Measurements from ENCODE around the gene PVR.

PVR gene

DNA sequence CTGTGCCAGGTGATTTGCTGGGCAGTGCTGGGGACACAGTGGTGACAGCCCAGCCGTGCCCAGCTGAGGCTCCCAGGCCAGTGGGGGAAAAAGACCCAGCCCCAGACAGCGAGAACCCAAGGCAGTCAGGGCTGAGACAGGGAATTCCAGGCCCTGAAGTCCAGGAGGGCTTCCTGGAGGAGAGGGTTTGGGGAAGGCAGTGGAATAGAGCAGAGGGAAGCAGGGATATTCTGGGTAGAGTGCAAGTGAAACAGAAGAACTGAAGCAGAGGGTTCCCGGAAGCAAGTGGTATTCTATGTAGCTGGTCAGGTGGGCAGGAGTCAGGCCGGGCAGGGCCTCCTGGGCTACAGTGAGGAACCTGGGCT, 53.9 kb downstream of the PVR start:
- H3K27ac Mint-ChIP-seq = no peak overlapping the region
- no peaks in the 10 kb centered on the region for H3K36me3 Mint-ChIP-seq (ENCODE audit: low read depth)
- no peak overlapping the region for H3K4me3 Mint-ChIP-seq
- H3K4me1 Mint-ChIP-seq = peaks cover 6% of the 10 kb centered on the region
- peaks cover 7% of the 10 kb centered on the region for H3K27me3 Mint-ChIP-seq (ENCODE audit: low read depth)
- H3K9me3 Mint-ChIP-seq = no peaks in the 10 kb centered on the region
- TF ChIP-seq, protein P1, sequence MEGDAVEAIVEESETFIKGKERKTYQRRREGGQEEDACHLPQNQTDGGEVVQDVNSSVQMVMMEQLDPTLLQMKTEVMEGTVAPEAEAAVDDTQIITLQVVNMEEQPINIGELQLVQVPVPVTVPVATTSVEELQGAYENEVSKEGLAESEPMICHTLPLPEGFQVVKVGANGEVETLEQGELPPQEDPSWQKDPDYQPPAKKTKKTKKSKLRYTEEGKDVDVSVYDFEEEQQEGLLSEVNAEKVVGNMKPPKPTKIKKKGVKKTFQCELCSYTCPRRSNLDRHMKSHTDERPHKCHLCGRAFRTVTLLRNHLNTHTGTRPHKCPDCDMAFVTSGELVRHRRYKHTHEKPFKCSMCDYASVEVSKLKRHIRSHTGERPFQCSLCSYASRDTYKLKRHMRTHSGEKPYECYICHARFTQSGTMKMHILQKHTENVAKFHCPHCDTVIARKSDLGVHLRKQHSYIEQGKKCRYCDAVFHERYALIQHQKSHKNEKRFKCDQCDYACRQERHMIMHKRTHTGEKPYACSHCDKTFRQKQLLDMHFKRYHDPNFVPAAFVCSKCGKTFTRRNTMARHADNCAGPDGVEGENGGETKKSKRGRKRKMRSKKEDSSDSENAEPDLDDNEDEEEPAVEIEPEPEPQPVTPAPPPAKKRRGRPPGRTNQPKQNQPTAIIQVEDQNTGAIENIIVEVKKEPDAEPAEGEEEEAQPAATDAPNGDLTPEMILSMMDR (IDR thresholded peaks at IDR 0.05; ENCODE audit: unreplicated experiment in 3 of 3) = no peak

DNA sequence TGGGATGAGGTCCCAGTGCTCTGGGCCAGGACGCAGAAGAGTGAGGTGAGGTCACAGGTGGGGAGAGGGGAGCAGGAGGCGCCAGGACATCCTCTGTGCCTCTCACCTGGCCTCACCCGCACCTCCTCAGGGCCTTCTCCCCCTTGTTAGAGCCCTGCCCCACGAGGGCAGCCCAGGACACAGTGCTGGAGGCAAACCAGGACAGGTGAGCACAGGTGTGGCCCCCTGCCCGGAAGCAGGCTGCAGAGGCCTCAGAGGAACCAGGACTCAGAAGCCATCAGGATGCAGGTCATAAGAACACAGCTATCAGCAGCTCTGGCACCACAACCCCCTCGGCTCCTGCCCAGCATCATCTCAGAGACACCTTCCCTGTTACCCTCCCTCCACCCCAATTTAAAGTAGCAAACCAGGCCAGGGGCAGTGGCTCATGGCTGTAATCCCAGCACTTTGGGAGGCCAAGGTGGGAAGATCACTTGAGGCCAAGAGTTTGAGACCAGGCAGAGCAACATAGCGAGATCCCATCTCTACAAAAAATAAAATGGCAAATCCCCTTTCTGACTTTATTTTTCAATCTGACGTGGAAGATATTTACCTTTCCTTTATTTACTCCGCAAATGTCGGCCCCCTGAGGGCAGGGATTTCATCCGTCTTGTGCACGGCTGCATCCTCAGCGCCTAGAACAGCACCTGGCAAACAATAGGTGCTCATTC, 54.9 kb downstream of the PVR start, which contains the start of gene CEACAM16:
CEACAM16 (plus strand) TSS at position 660 of the 710 bp plus-strand sequence. CDS start 2,306 bp downstream, outside the sequence.
- H3K9me3 Mint-ChIP-seq = no peaks in the 10 kb centered on the region
- TF ChIP-seq, protein P1 (IDR thresholded peaks at IDR 0.05; ENCODE audit: unreplicated experiment in 3 of 3) = no peak
- H3K4me1 Mint-ChIP-seq = peaks cover 9% of the 10 kb centered on the region
- no peaks in the 10 kb centered on the region for H3K36me3 Mint-ChIP-seq (ENCODE audit: low read depth)
- no peak within 1 kb of the TSS for H3K4me3 Mint-ChIP-seq
- no peak within 1 kb of the TSS for H3K27ac Mint-ChIP-seq
- H3K27me3 Mint-ChIP-seq (ENCODE audit: low read depth) = peaks cover 10% of the 10 kb centered on the region

DNA sequence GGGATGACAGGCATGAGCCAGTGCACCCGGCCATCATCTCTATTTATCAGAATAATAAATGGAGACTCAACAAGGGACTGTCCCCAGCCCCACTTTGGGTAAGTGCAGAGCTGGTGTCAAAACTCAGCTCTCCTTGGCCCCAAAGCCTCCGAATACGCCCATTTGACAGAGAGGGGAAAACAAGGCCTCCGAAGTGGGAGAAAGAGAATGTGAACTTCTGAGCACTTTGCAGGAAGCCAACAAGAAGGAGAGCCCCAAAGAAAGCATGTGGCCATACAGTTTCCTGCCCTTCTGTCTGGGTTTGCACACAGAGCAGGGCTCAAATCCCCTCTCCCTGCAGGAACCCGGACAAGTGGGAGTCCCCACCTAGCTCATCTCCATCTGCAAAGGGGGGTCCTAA, 56.8 kb downstream of the PVR start:
- no peaks in the 10 kb centered on the region for H3K9me3 Mint-ChIP-seq
- H3K4me1 Mint-ChIP-seq = peaks cover 14% of the 10 kb centered on the region
- H3K4me3 Mint-ChIP-seq = no peak overlapping the region
- no peak overlapping the region for H3K27ac Mint-ChIP-seq
- peaks cover 10% of the 10 kb centered on the region for H3K27me3 Mint-ChIP-seq (ENCODE audit: low read depth)
- H3K36me3 Mint-ChIP-seq (ENCODE audit: low read depth) = no peaks in the 10 kb centered on the region
- TF ChIP-seq, protein P1 (IDR thresholded peaks at IDR 0.05; ENCODE audit: unreplicated experiment in 3 of 3) = no peak

DNA sequence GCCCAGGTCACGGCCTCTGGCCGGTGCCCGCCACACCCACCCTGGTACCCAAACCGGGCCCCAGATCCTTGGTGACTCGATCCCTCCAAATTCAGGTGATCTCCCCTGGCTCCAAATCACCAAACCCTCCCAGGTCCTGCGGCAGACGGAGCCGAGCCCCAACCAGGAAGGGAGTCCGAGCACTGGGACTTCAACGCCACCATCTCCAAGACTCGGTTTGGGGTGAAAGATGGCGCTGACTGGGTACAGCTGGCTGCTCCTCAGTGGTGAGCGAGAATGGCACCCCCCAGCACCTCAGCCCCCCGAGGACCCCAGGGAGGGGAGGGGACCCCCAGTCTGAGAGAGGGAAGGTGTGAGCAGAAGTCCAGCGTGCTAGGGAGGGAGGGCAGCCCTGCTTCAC, 57.5 kb downstream of the PVR start:
- Mint-ChIP-seq H3K27me3 (ENCODE audit: low read depth) (peaks cover 10% of the 10 kb centered on the region), H3K9me3 (no peaks in the 10 kb centered on the region), H3K36me3 (ENCODE audit: low read depth) (no peaks in the 10 kb centered on the region), H3K4me1 (peaks cover 20% of the 10 kb centered on the region), H3K27ac (no peak overlapping the region), H3K4me3 (no peak overlapping the region)
- TF ChIP-seq, protein P1 (IDR thresholded peaks at IDR 0.05; ENCODE audit: unreplicated experiment in 3 of 3) = no peak

DNA sequence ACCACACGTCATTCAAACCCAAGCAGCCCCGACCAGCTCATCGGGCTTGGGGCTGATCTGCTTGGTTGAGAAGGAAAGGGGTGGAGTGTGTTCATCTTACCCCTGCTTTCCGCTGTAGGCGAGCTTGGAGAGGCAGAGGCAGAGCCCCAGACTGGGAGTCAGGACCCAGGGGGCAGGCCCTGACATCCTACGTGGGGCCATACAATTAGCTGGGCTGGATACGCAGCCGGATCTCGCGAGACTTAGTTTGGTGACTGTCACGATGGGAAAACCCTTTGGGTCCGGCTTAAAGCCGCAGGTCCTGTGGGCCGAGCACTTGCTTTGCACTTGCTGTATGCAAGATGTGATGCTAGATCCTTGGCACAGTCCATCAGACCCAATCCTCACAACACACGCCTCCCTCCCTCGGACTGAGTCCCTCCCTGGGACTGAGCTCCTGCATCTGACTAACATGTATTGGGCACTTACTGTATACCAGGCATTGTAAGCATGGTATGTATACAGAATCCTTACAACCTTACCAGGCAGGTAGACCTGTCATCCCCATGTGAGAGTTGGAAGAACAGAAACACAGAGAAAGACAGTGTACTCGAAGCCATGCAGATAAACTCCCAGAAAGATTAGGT, 59.0 kb downstream of the PVR start:
- Mint-ChIP-seq H3K36me3 (ENCODE audit: low read depth) (no peaks in the 10 kb centered on the region), H3K27ac (no peak overlapping the region), H3K4me3 (no peak overlapping the region), H3K27me3 (ENCODE audit: low read depth) (peaks cover 10% of the 10 kb centered on the region), H3K9me3 (no peaks in the 10 kb centered on the region), H3K4me1 (peaks cover 17% of the 10 kb centered on the region)
- TF ChIP-seq, protein P1 (IDR thresholded peaks at IDR 0.05; ENCODE audit: unreplicated experiment in 3 of 3) = no peak

Data from nephron (organoid).